ENCODE measurements around the gene BCAR3.

BCAR3 gene

DNA sequence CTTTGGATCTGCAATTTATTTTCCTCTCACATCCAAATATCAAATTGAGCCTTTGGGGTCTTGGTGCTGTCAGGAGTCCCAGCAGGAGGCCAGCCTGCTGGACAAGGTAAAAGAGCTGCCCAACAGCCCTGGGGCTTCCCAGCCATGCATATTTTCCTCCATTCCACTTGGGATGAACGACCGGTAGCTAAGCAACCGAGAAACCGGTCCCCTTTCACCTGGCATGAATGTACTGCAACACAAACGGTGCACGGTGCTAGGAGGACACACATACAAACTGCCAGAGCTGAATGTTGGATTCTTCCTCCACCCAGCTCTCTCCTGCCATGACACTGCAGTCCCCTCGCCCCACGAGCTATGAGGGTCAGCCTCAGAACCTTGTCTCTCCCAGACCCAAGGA is 42.7 kb downstream of the BCAR3 start:
- no peak for DNase-seq (ENCODE audit: low read depth in 2 of 2)

DNA sequence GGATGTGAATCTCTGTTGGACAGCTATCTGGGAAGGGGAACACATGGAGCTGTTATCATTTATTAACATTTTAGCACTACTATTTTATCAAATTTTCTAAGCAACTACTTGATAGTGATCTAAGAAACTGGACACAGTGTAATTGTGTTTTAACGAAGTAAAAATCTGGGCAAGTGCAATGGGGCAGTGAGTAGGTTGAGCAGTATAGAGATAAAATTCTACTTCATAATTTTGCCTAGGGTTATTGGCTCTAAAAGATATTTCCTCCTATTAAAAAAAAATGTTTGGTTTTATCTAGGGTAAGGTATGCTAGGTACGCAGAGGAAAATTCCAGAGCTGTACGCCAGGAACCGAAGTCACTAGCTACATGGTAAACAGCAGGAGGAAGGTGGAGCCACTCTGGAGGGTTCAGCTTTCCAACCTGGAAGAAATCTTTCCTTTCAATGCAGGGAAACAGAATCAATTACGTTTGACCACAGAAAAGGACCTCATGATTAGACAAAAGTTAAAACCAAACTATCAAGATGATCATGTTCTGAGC is 43.3 kb downstream of the BCAR3 start:
- no peak for DNase-seq (ENCODE audit: low read depth in 2 of 2)

DNA sequence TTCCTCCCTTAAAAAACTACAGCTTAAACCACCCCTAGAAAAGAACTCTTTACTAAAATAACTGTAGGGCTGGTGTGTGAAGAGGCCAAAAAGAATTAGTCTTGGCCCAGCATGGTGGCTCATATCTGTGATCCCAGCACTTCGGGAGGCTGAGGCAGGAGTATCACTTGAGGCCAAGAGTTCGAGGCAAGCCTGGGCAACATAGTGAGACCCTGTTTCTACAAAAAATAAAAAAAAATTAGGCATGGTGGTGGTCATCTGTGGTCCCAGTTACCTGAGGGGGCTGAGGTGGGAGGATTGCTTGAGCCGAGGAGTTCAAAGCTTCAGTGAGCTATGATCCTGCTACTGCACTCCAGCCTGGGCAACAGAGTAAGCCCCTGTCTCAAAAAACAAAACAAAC is 44.9 kb downstream of the BCAR3 start:
- no peak for DNase-seq (ENCODE audit: low read depth in 2 of 2)

DNA sequence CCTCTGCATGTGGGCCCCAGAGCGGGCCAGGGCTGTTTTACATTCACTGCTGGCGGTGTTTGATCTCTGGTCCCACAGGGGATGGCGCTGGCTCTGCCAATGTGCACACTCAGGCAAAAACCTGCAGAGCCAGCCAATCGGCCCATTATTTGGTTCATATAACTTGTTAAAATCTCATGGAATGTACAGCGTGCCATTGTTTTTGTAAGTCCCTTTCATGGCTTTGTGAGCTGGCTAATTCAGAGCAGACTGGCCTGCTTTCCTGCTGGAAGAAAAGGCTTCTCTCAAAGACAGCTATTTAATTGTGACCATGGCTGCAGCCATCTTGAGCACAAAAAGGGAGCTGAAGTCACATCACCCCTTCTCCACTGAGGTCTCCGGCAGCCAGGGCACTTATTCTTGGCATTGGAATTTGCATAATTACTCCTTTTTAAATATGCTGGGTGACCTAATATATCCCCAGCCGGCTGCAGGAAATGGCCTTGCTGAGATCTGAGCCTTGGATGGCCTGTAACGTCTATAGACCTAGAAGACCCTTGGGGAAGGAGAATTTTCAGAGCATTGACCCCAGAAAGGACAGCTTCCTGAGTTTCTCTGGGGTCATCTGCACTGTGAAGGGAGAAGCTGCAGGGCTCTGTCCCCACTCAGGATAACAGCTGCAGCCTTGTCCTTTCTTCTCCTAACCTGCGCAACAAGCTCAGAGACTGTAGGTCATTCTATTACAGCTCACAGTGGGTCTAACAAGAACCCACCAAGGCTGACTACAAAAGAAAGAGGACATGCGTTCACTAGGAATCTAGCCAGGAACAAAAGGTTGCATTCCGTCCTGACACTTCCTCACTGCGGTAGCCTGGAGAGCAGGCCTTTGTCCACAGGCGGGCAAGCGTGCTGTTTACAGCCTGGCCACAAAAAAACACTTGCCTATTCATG is 45.8 kb downstream of the BCAR3 start:
- DNase-seq (ENCODE audit: low read depth in 2 of 2) = no peak

DNA sequence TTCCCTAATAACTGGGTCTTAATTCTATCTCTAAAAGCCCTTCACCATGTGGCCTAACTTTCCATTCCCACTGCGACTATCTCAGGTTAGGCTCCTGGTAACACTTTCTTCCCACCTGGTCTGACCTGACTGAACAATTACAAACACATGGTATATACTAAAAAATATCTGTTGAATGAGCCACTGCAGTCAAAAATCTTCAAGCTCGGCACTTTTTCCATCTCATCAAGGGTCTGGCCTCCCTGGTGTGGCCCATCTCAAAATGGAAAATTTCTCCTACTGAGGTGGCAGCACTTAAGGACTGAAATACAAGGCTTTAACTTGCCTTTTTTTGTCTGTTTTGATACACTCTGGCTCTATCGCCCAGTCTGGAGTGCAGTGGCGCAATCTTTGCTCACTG is 48.3 kb downstream of the BCAR3 start:
- no peak for DNase-seq (ENCODE audit: low read depth in 2 of 2)

DNA sequence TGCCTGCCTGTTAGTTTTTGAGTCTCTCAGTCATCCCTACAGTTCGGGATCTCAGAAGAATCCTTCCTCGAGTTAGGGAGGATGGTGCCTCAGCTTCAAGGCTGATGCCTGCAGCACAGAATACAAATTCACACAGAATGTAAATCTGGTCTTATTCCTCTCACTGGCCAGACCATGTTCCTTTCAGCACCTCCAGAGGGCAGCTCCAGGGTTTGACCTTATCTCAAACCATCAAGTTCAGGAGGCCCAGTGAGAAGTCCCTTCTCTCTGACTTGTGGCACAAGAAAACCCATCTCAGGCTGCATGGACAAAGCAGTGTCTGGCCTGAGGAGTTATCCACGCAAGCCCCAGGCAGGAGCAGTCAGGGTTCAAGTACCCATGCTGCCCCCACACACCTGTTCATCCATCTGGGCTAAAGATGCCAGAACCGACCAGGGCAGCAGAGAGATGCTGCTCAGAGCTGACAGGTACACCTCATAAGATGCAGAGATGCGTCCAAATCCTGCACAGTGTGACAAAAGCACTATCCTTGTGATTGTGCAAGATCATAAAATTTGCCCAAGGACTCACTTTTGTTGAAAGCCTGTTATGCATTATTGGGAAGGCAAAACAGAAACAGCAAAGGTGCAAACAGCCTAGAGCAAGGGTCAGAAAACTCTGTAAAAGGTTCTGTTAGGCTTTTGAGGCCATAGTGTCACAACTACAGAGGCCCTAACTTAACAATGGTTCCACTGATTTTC is 49.8 kb downstream of the BCAR3 start:
- DNase-seq (ENCODE audit: low read depth in 2 of 2) = no peak

DNA sequence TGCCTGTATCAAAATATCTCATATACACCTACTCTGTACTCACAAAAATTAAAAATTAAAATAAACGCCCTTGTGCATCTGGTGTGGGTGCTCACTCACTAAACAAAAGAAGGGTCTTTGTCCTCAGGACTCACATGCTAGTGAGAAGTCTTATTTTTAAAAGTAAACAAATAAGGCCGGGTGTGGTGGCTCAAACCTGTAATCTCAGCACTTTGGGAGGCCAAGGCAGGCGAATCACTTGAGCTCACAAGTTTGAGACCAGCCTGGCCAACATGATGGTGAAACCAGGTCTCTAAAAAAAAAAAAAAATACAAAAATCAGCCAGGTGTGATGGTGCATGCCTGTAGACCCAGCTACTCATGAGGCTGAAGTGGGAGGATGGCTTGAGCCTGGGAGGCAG is 51.5 kb downstream of the BCAR3 start:
- no peak for DNase-seq (ENCODE audit: low read depth in 2 of 2)

DNA sequence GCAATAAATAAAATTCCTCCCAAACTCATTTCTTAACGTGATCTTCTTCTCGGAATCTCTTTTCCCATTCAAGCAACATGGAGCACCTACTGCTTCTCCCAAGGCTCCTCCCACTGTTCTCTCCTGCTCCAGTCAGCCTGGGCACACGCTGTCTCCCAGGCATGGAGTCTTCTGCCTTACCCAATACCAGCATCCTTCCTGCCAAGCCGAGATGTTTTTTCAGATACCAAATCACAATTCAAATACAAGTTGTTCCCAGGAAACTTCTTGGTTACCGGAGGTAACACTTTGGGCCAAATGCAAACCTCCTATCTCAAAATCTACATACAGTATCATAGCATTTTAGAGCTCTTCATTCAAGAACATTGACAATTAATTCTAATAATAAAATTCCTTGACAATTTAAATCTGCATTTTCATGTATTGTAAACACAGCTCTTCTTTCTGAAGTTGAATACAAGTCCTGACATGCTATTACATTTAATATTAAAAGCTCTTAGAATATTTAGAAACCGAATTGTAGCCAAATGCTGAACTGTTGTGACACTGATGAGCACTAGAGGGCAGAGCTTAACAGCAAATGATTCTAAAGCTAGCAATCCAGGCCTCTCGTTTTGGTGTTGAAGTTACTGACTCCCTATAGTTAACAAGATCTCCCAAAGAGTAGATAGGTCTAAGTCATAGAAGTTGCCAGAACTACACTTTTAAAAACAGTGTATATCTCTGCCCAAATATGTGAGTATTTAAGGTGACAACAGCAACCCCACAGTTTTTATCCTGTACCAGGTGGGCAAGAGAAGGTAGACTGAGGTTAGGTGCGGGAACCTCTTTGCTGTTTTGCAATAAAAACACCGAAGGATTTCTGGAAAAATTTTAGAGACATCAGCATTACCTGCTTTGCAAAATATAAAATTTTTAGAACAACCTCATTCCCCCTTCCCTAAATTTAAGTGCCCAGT is 52.3 kb downstream of the BCAR3 start:
- peak in 1 of 2 donors; percentile 27 for DNase-seq (ENCODE audit: low read depth in 2 of 2)

DNA sequence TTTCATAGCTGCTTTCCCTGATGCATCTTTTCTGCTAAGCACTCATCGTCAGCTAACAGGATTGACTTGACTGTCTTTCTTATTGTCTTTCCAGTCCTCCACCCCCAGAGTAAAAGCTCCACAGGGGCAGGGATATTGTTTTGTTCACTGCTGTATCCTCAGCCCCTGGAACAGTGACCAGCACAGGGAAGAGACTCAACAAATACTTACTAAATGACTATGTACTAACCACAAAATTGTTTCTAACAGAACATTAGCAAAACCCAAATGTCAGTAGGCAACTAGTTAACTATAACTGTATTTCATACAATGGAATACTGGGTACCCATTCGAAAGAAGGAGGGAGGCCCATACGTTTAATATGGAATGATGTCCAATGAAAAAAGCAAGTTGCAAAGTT is 53.0 kb downstream of the BCAR3 start:
- DNase-seq (ENCODE audit: low read depth in 2 of 2) = no peak

DNA sequence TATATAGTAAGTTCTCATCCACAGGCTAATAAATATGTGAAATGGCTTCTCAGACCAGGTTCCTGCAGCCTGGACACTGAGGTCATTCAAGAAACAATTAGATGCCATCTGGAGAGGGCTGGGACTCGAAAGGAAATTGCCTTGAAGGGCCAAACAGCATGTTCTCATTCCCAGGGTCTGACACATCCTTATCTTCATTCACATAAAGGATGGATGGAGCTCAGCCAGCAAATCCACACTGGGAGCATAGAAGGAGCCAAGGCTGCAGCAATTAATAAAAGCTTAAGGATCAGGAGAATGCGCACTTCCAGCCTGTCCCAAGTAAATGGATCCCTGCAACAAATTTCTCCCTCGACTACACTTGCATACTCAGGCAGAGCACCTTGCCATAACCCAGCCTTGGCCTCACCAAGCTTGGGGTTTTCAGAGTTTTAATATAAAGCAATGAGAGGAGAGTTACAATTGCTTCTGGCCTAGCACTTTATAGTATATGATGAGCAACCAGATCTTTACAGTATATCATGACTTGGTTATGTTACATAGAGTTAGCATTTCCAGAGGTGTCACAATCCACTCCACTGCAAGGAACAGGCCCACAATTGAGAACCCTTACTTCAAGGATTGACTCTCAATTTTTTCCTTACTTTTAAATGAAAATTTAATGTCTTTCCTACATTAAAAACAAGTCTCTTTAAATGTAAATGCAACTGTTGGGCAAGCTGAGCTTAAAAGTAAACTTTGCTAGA is 55.9 kb downstream of the BCAR3 start:
- DNase-seq (ENCODE audit: low read depth in 2 of 2) = no peak

DNA sequence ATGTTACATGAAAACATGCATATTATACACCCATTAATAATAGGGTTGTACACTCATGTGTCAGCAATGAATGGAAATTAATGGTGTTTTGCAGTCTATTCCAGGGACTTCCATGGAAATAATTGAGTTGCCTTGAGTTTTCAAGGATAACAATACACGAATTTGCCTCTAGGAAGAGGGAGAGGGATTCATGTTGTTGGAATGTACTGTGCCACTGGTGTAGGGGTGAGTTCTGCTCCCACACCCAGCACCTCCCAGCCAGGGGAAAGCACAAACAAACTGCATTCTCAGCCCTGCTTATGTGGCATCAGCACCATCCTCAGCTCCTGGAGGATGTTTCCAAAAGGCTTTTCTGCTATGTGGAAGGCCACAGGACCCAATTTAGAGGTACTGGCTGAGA is 57.8 kb downstream of the BCAR3 start:
- no peak for DNase-seq (ENCODE audit: low read depth in 2 of 2)

DNA sequence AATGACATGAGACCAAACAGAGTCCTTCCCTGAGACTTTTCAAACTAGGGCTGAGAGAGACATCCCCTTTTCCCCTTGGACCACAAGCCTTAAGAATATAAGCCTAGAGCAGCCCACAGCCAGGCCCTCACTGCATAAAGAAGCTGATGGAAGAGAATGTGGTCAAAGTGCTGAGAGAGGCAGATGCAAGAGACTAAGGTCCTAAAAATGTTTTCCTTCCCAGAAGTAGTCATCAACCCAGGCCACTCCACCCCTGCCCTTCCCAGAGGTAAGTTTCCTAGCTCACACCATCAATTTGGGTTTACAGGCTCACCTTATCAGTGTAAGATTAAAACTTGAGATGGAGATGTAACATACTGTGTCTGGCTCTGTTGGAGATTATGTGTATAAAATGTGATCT is 58.2 kb downstream of the BCAR3 start:
- no peak for DNase-seq (ENCODE audit: low read depth in 2 of 2)

DNA sequence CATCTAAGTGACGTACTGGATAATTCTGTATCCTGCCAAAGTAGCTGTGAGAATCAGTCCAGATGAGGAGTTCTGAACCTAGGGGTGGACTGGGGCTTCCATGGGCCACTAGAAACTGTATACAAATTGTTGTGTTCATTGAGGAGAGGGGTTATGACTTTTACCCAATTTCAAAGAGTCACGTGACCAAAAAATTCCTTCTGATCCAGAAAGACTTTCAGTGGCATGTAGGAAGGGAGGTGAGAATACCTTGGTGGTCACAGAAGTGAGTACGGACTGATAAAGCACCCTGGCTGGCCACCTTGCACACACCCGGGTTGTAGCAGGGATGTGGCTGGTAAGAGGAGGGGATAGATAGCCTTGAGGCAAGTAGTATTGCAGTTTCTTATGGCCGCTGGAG is 60.4 kb downstream of the BCAR3 start:
- DNase-seq (ENCODE audit: low read depth in 2 of 2) = no peak

DNA sequence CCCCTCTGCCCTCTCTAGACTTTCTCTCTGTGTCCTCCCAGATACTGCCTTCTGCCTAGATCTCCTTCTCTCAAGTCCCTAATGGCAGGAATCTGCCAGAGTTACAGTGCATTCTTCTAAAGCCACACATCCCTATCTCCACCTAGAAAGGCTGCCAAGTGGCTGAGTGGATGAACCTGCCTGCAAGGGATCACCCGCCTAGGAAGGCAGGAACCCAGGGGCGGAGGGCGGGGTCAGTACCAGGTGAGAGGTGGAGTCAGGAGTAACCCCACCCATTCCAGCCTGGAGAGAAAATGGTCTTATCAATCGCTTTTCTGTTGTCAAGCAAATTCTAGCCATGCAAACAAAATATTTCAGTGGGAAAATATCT is 60.8 kb downstream of the BCAR3 start:
- no peak for DNase-seq (ENCODE audit: low read depth in 2 of 2)

DNA sequence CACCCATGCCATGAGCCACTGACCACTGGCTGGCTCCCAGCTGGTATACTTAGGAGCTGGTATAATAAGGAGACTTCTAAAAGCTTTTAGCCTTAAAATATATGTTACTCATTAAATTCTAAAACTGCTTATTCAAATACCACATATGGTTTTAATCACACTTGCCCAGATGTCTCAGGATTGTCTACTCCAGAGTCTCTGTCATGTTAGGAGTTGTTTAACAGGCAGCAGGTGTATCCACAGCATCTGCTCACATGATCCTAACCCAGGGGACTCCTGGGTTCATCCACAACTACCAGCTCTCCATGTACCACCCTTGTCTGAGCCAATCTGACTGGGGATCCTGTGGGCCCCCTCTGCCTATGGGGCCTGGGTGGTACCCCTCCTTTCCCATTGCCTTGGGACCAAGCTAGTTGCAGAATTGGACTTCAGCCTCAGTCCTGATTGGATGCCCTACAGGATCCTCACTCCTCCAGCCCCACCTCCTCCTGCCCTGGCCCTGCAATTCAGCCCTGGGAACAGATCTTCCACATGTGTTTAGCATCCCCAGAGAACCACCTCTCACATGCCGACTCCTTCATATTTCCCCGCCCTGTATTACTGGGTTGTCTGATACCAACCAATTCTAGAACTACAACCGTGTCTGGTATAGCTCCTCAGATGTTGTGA is 61.3 kb downstream of the BCAR3 start:
- DNase-seq (ENCODE audit: low read depth in 2 of 2) = no peak

DNA sequence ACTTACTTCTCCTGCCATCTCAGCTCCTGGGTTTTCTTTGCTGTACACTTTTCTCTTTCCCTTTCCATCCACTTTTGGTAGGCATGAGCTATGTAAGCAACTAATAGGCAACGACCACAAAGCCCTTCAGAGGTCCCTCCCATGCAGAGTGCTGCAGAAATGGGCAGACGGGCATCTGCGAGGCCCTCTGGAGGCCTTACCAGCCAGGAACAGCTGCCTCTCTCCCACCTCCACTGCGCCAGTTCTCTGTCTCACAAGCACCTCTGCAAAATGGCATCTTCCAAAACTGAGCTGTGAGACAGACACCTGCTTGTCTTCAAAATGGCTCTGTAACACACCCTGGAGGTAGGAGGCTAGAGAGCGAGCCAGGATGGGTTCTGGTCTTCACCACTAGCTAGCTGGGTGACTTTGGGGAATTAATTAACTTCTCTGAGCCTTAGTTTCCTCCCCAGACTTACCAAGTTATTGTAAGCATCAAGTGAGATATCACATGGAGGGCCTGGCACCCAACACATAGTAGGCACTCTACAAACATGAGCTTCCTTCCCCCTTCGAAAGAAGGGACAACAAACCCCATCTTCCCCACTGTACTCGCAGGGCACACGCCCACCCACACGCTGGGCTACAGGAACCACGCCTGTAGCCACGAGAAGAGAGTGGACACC is 62.0 kb downstream of the BCAR3 start:
- DNase-seq (ENCODE audit: low read depth in 2 of 2) = no peak

DNA sequence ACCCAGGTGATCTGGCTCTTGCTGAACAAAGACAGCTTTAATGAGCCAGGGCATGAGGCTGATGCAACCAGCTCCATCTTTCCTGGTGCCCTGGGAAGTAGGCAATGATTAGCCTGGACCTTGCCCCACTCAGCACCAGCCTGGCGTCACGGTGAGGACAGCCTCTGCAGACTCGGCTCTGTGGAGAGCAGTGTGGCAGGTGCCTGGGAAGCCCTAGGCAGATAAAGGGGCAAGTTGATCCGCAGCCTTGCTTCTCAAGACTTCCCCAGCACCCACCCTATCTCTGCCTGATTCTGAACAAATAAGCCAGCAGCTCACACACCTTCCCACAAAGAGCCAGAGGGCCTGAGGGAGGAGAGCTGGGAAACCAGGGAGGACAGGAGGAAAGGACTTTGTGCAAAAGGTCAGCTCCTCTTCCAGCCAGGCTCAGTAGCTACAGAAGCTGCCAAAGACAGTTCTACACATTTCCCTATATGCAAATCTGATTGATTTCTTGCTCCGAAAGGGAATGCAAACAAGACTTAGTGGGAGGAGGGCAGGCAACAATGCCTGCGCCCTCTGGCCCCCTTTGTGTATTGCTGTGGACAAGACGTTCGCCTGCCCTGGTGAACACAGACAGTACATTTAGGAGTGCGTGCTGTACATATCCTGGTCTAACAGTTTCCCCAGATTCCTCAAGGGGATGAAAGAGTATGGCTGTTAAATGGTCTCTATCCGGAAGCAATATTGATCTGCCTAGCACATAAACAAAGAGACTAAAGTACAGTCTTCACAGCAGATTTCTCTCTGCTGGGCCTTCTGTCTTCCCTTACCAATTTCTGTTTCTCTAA is 63.8 kb downstream of the BCAR3 start:
- no peak for DNase-seq (ENCODE audit: low read depth in 2 of 2)

DNA sequence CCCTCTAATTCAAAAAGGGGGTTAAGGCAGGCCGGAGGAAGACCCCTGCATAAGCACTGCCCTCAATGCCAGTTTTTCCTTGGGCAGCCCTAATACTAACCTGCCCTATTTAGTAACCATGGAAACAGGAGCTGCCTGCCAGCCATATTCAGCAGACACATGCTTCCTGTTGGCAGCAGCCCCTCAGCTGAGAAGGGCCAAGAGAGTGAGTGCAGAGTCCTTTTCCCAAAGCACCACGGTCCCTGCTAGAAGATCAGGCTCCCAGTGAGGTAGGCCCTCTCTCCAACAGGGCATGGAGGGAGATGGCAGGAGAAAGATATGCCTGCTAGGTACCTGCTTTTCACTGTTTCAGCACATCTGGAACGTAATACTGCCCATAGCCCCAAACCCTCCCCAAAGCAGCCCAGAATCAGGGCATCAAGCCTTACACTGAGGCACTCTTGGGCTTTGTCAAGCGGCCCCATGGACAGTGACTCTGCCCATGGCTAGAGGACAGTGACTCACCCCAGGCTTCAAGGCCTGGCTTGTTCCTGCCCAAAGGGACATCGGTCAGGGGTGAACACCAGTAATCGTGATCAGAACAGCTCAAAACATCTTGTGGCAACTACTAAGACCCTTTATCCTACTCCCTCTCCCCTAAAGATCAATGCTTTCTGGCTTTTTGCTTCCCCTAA is 64.5 kb downstream of the BCAR3 start:
- no peak for DNase-seq (ENCODE audit: low read depth in 2 of 2)

Data from stimulated activated CD8-positive, alpha-beta memory T cell treated with anti-CD3 and anti-CD28 coated beads, Interleukin-7, amount 100 ng/mL, for 4 hours (primary cell).